WTC11 (cell line): Measurements from ENCODE around the gene CHMP5. TPM values are rescaled to one million over a fixed set of nuclear protein-coding genes. Genes with fewer than 3 reads are reported as not detected.
A peak's percentile ranks its signal among the peaks of the same experiment; 100 is the strongest.

ENCODE experiments used
- ATAC-seq: fragments of 200-7000 bp; cut with Tn5 transposase; 2 replicates; pipeline ENCODE4 v1.10.0; 2021; ENCODE audit warnings: mild to moderate bottlenecking, moderate library complexity
- CTCF ChIA-PET: fragments of 300-600 bp; sonication (Branson Sonifier 250); formaldehyde crosslinking; loops from one replicate; lab custom pipeline; 2021; ENCODE audit warnings: antibody characterized with exemption; lab: Charles Lee
- POLR2A ChIA-PET: fragments of 350-600 bp; sonication (Branson Sonifier 250); formaldehyde crosslinking; loops from one replicate; lab custom pipeline; 2021; ENCODE audit warnings: antibody characterized with exemption; lab: Charles Lee
- DNase-seq: peaks from one replicate; pipeline ENCODE4 v3.0.0; 2021; ENCODE audit warnings: low spot score
- H3K27ac Mint-ChIP-seq: 2 replicates; pipeline ENCODE4 v1.8.0; 2021; ENCODE audit warnings: mixed read lengths
- H3K27me3 Mint-ChIP-seq: 2 replicates; pipeline ENCODE4 v1.8.0; 2021; ENCODE audit warnings: low read depth, mild to moderate bottlenecking, moderate library complexity, mixed read lengths
- H3K36me3 Mint-ChIP-seq: 2 replicates; pipeline ENCODE4 v1.8.0; 2021; ENCODE audit warnings: mixed read lengths
- H3K4me1 Mint-ChIP-seq: 2 replicates; pipeline ENCODE4 v1.8.0; 2022; ENCODE audit warnings: mixed read lengths
- H3K4me3 Mint-ChIP-seq: 2 replicates; pipeline ENCODE4 v1.8.0; 2021; ENCODE audit warnings: mild to moderate bottlenecking, moderate library complexity, mixed read lengths
- H3K9me3 Mint-ChIP-seq: 2 replicates; pipeline ENCODE4 v1.8.0; 2021; ENCODE audit warnings: mixed read lengths
- ARID4B ChIP-seq: sonication (generic); formaldehyde crosslinking; IDR thresholded peaks from 2 replicates; pipeline ENCODE4 v1.8.0; 2023; ENCODE audit warnings: missing genetic modification reagents, mild to moderate bottlenecking, borderline replicate concordance
- ATF3 ChIP-seq: sonication (generic); formaldehyde crosslinking; conservative IDR thresholded peaks from 2 replicates; pipeline ENCODE4 v1.8.1; 2022; ENCODE audit warnings: mild to moderate bottlenecking, missing genetic modification reagents
- CBFB ChIP-seq: sonication (generic); formaldehyde crosslinking; IDR thresholded peaks from 2 replicates; pipeline ENCODE4 v1.8.1; 2022; ENCODE audit warnings: mild to moderate bottlenecking, low read depth, missing genetic modification reagents
- E2F4 ChIP-seq: sonication (generic); formaldehyde crosslinking; IDR thresholded peaks from 2 replicates; pipeline ENCODE4 v1.8.1; 2022; ENCODE audit warnings: low read depth, mild to moderate bottlenecking, moderate library complexity, missing genetic modification reagents, borderline replicate concordance
- EMX1 ChIP-seq: fragments of 250-450 bp; sonication (Bioruptor Pico); IDR thresholded peaks from 2 replicates; pipeline ENCODE4 v1.8.0; 2021; ENCODE audit warnings: mild to moderate bottlenecking
- GTF2I ChIP-seq: fragments of 250-450 bp; sonication (Bioruptor Pico); conservative IDR thresholded peaks from 2 replicates; pipeline ENCODE4 v1.4.0; 2021; ENCODE audit warnings: mild to moderate bottlenecking
- IRF1 ChIP-seq: sonication (generic); formaldehyde crosslinking; IDR thresholded peaks from 2 replicates; pipeline ENCODE4 v1.8.0; 2023; ENCODE audit warnings: missing genetic modification reagents
- MAX ChIP-seq: sonication (generic); formaldehyde crosslinking; IDR thresholded peaks from 2 replicates; pipeline ENCODE4 v1.8.0; 2022; ENCODE audit warnings: mild to moderate bottlenecking, missing genetic modification reagents
- MXD4 ChIP-seq: fragments of 250-450 bp; sonication (Bioruptor Pico); IDR thresholded peaks from 2 replicates; pipeline ENCODE4 v1.8.0; 2021; ENCODE audit warnings: mild to moderate bottlenecking, moderate library complexity, borderline replicate concordance
- ZNF423 ChIP-seq: fragments of 250-450 bp; sonication (Bioruptor Pico); IDR thresholded peaks from 2 replicates; pipeline ENCODE4 v2.1.2; 2022; ENCODE audit warnings: mild to moderate bottlenecking, moderate library complexity
- ZNF532 ChIP-seq: fragments of 250-450 bp; sonication (Bioruptor Pico); IDR thresholded peaks from 2 replicates; pipeline ENCODE4 v1.9.0; 2021; ENCODE audit warnings: mild to moderate bottlenecking, borderline replicate concordance
- total RNA-seq: library from RNA; stranded (reverse); gene quantifications from 3 replicates; pipeline ENCODE4 v1.2.3, GENCODE V29; 2021

The CHMP5 gene
- total RNA-seq, 1 experiment from 2014 or later = 46.2 TPM

GRCh38 chr9:33249983-33250382 is 14.9 kb upstream of the CHMP5 start:
- DNase-seq (no peak), ATAC-seq (no peak)
- H3K27ac Mint-ChIP-seq = peak overlapping the region; percentile 75; the same call in 1 of the 2 replicates
- peaks cover 18% of the 10 kb centered on the region for H3K36me3 Mint-ChIP-seq
- POLR2A ChIA-PET = no interaction called here
- TF ChIP-seq ZNF423 (CRISPR knock-in tag) (no peak), ATF3 (CRISPR knock-in tag) (no peak), IRF1 (CRISPR knock-in tag) (no peak), ARID4B (CRISPR knock-in tag) (no peak), CBFB (CRISPR knock-in tag) (no peak)
- no peaks in the 10 kb centered on the region for H3K4me1 Mint-ChIP-seq
- H3K4me3 Mint-ChIP-seq = no peak overlapping the region
- no peaks in the 10 kb centered on the region for H3K9me3 Mint-ChIP-seq
- CTCF ChIA-PET = no interaction called here
- no peaks in the 10 kb centered on the region for H3K27me3 Mint-ChIP-seq

- DNase-seq (no peak), ATAC-seq (no peak)
- POLR2A ChIA-PET = no interaction called here
- Mint-ChIP-seq H3K4me1 (no peaks in the 10 kb centered on the region), H3K4me3 (no peak overlapping the region), H3K27me3 (no peaks in the 10 kb centered on the region), H3K9me3 (no peaks in the 10 kb centered on the region), H3K36me3 (peaks cover 21% of the 10 kb centered on the region), H3K27ac (no peak overlapping the region; the same call in 1 of the 2 replicates)
- no peak for TF ChIP-seq MAX (CRISPR knock-in tag)
- TF ChIP-seq E2F4 = no peak
- TF ChIP-seq ZNF532 (CRISPR knock-in tag) = no peak
- TF ChIP-seq EMX1 (CRISPR knock-in tag) = no peak
- TF ChIP-seq GTF2I (CRISPR knock-in tag) = no peak
- no peak for TF ChIP-seq MXD4 (CRISPR knock-in tag)
- CTCF ChIA-PET = no interaction called here
These were observed 14.3 kb upstream of the CHMP5 start for GRCh38 chr9:33250458-33250995.
